Measurements from ENCODE around the gene GOLGA7B.

The GOLGA7B gene

GRCh38 chr10:97903128-97904017 lies 53.7 kb downstream of the GOLGA7B start:
- peak; percentile 26; the same call in 2 of the 3 replicates for ATAC-seq
- TF ChIP-seq GLIS3 (CRISPR knock-in tag; IDR thresholded peaks at IDR 0.05) (no peak), PATZ1 (CRISPR knock-in tag; IDR thresholded peaks at IDR 0.05; ENCODE audit: borderline replicate concordance) (no peak), ISL1 (CRISPR knock-in tag; IDR thresholded peaks at IDR 0.05) (no peak), ESRRG (CRISPR knock-in tag; IDR thresholded peaks at IDR 0.05) (no peak), TOX (CRISPR knock-in tag; IDR thresholded peaks at IDR 0.05; ENCODE audit: borderline replicate concordance) (no peak), ZFP30 (CRISPR knock-in tag; IDR thresholded peaks at IDR 0.05) (no peak), CSRNP3 (CRISPR knock-in tag; IDR thresholded peaks at IDR 0.05) (no peak), PPARA (CRISPR knock-in tag; IDR thresholded peaks at IDR 0.05; ENCODE audit: borderline replicate concordance) (no peak), POU6F1 (CRISPR knock-in tag; IDR thresholded peaks at IDR 0.05; ENCODE audit: borderline replicate concordance, low read depth) (no peak), ARNTL (CRISPR knock-in tag; IDR thresholded peaks at IDR 0.05; ENCODE audit: borderline replicate concordance, low read depth) (no peak), ZNF70 (CRISPR knock-in tag; IDR thresholded peaks at IDR 0.05) (no peak), ZFP3 (CRISPR knock-in tag; IDR thresholded peaks at IDR 0.05) (no peak), CSDC2 (CRISPR knock-in tag; IDR thresholded peaks at IDR 0.05) (no peak)

- no peak for ATAC-seq
These were observed 54.4 kb downstream of the GOLGA7B start for GRCh38 chr10:97904018-97904381.

More at GRCh38 chr10:97904018-97904381, 54.4 kb downstream of the GOLGA7B start:
- no peak for TF ChIP-seq ZNF70 (CRISPR knock-in tag; IDR thresholded peaks at IDR 0.05)
- no peak for TF ChIP-seq PATZ1 (CRISPR knock-in tag; IDR thresholded peaks at IDR 0.05; ENCODE audit: borderline replicate concordance)
- TF ChIP-seq GLIS3 (CRISPR knock-in tag; IDR thresholded peaks at IDR 0.05): no peak
- TF ChIP-seq OSR1 (CRISPR knock-in tag; IDR thresholded peaks at IDR 0.05): no peak
- TF ChIP-seq SNAI2 (CRISPR knock-in tag; IDR thresholded peaks at IDR 0.05): no peak
- no peak for TF ChIP-seq ARNTL (CRISPR knock-in tag; IDR thresholded peaks at IDR 0.05; ENCODE audit: borderline replicate concordance, low read depth)
- no peak for TF ChIP-seq ZFP3 (CRISPR knock-in tag; IDR thresholded peaks at IDR 0.05)
- no peak for TF ChIP-seq CSRNP3 (CRISPR knock-in tag; IDR thresholded peaks at IDR 0.05)
- TF ChIP-seq ESRRG (CRISPR knock-in tag; IDR thresholded peaks at IDR 0.05): no peak
- TF ChIP-seq PPARA (CRISPR knock-in tag; IDR thresholded peaks at IDR 0.05; ENCODE audit: borderline replicate concordance): no peak
- TF ChIP-seq BACH2 (CRISPR knock-in tag; IDR thresholded peaks at IDR 0.05; ENCODE audit: borderline replicate concordance): no peak
- TF ChIP-seq ISL1 (CRISPR knock-in tag; IDR thresholded peaks at IDR 0.05): no peak
- TF ChIP-seq POU6F1 (CRISPR knock-in tag; IDR thresholded peaks at IDR 0.05; ENCODE audit: borderline replicate concordance, low read depth): no peak
- no peak for TF ChIP-seq ZC3H10 (CRISPR knock-in tag; IDR thresholded peaks at IDR 0.05)
- no peak for TF ChIP-seq ZNF565 (CRISPR knock-in tag; conservative IDR thresholded peaks at IDR 0.05; ENCODE audit: low read depth)
- TF ChIP-seq CSDC2 (CRISPR knock-in tag; IDR thresholded peaks at IDR 0.05): no peak
- TF ChIP-seq TSHZ2 (CRISPR knock-in tag; IDR thresholded peaks at IDR 0.05): no peak
- no peak for TF ChIP-seq CREB5 (CRISPR knock-in tag; IDR thresholded peaks at IDR 0.05; ENCODE audit: low read depth)

Data from SK-N-SH treated with all-trans-retinoic acid at 6 μM for 48 hours (cell line).